ENCODE results near the gene ELF3. TPM values are rescaled to one million over a fixed set of nuclear protein-coding genes. Genes with fewer than 3 reads are reported as not detected.
"Not testable (repeated sequence)": the region's sequence is repeated elsewhere in the genome, so short reads cannot be mapped to it uniquely, and the experiment has no call there.

ELF3 gene
- total and polyA plus RNA-seq, 2 of the 13 experiments (the other 11 are each of a cell fraction or from before 2014, with no cell fraction given) = 11.5 to 55.1 TPM

GRCh38 chr1:202018468-202019234 lies 8.3 kb downstream of the ELF3 start (continued):
- TF ChIP-seq, protein P1, sequence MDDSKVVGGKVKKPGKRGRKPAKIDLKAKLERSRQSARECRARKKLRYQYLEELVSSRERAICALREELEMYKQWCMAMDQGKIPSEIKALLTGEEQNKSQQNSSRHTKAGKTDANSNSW (CRISPR knock-in tag; IDR thresholded peaks at IDR 0.05; ENCODE audit: borderline replicate concordance) = no peak
- TF ChIP-seq IKZF5 (CRISPR knock-in tag; IDR thresholded peaks at IDR 0.05) (peak; percentile 47; the same call in 1 of the 2 replicates), NFKBIZ (CRISPR knock-in tag; IDR thresholded peaks at IDR 0.05) (no peak), ZSCAN12 (CRISPR knock-in tag; IDR thresholded peaks at IDR 0.05) (no peak), RBFOX2 (IDR thresholded peaks at IDR 0.05; ENCODE audit: low read depth, low read length) (0 out of 2 replicates have a peak, but pooled peaks have one; percentile 8)

DNA sequence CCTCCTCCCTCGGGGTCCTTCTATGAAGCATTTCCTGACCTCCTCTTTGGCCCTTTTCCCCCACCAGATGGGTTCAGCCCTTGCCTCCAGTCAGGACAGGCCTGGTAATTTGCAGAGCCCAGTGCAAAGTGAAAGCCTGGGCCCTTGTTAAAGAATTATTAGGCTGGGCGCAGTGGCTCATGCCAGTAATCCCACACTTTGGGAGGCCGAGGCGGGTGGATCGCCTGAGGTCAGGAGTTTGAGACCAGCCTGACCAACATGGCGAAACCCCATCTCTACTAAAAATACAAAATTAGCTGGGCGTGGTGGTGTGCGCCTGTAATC lies 8.8 kb downstream of the ELF3 start:
- intact Hi-C loops (cut with micrococcal nuclease; ENCODE audit: unreplicated experiment); H2AFZ ChIP-seq (ENCODE audit: low read length); H3K79me2 ChIP-seq (ENCODE audit: insufficient read depth, low read length); H3K27me3 ChIP-seq (ENCODE audit: control insufficient read depth in 1 of 2, insufficient read depth in 2 of 2, low read length in 2 of 2); FAIRE-seq; H3K9me3 ChIP-seq (ENCODE audit: low read length); in situ Hi-C loops (cut with HindIII; ENCODE audit: extremely low pct_ligation_motif_present, low pct_unique_long_range_greater_than_20kb); BruUV-seq (replicated peaks); H3K27ac ChIP-seq (ENCODE audit: extremely low read length, insufficient read depth, low read length); TF ChIP-seq ZBTB40 (IDR thresholded peaks at IDR 0.05): not testable (repeated sequence)
- ATAC-seq (peak; percentile 46; the same call in 2 of the 3 replicates), DNase-seq (ENCODE audit: low spot score) (peak; percentile 31)
- TF ChIP-seq ZBTB40 (CRISPR knock-in tag; IDR thresholded peaks at IDR 0.05) (0 out of 2 replicates have a peak, but pooled peaks have one; percentile 24), DMAP1 (CRISPR knock-in tag; IDR thresholded peaks at IDR 0.05) (0 out of 2 replicates have a peak, but pooled peaks have one; percentile 15)
- TF ChIP-seq, protein P2, sequence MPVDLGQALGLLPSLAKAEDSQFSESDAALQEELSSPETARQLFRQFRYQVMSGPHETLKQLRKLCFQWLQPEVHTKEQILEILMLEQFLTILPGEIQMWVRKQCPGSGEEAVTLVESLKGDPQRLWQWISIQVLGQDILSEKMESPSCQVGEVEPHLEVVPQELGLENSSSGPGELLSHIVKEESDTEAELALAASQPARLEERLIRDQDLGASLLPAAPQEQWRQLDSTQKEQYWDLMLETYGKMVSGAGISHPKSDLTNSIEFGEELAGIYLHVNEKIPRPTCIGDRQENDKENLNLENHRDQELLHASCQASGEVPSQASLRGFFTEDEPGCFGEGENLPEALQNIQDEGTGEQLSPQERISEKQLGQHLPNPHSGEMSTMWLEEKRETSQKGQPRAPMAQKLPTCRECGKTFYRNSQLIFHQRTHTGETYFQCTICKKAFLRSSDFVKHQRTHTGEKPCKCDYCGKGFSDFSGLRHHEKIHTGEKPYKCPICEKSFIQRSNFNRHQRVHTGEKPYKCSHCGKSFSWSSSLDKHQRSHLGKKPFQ (CRISPR knock-in tag; IDR thresholded peaks at IDR 0.05; ENCODE audit: insufficient replicate concordance) = peak; percentile 41
- H3K4me2 ChIP-seq (ENCODE audit: low read depth, low read length) = peak overlapping the region; percentile 94
- H4K20me1 ChIP-seq (ENCODE audit: insufficient read depth, low read length) = peaks cover 20% of the 10 kb centered on the region; the same call in 1 of the 2 replicates
- H3K9ac ChIP-seq (ENCODE audit: insufficient read depth, low read depth, low read length) = peak overlapping the region; percentile 45; the same call in 1 of the 2 replicates
- WGBS (ENCODE audit: low lambda C conversion rate) = 42% methylated on average over 8 of the region's 8 CpGs
- ChIA-PET POLR2A (interaction anchor here (0.8 to 2.1 kb wide), 2 partner anchors 9 to 30 kb away, joined by 5 to 14 read pairs; partner anchors contain the start of gene ELF3), CTCF (ENCODE audit: low intra/inter-chr PET ratio, low total read pairs) (interaction anchor here (0.8 kb wide), 1 partner anchor 100 kb away, joined by 3 read pairs; no protein-coding TSS in a partner anchor)
- H3K4me1 ChIP-seq (ENCODE audit: insufficient read depth, low read length) = peaks cover 66% of the 10 kb centered on the region
- H3K36me3 ChIP-seq (replicated peaks in 1 of 2; ENCODE audit: control insufficient read depth in 1 of 2, insufficient read depth in 2 of 2, low read length in 2 of 2) = peaks cover 4 to 17% of the 10 kb centered on the region in 2 experiments
- peak overlapping the region; percentile 32 to 74 (median 34) for H3K4me3 ChIP-seq (replicated peaks in 1 of 3; ENCODE audit: insufficient read depth in 1 of 3, low read depth in 2 of 3, low read length in 3 of 3)
